Peyer's patch (tissue), 4 donors: Measurements from ENCODE around the gene DDR1.

Experiments
- POLR2A ChIP-seq, 2 donors: fragments of 450-650 bp; IDR thresholded peaks; one replicate each; pipeline ENCODE4 v1.5.1; 2017; ENCODE audit warnings: antibody characterized with exemption in 2 of 2, mild to moderate bottlenecking in 2 of 2, moderate library complexity in 2 of 2
- TF ChIP-seq, protein P1 (sequence below), 6 experiments: fragments of 450-650 bp in 4 of 6; fragments of 200-600 bp in 2 of 6; sonication (generic) in 1 of 6; IDR thresholded peaks; one replicate each; pipeline ENCODE4 v1.5.1; 2017 to 2019; ENCODE audit warnings: antibody characterized with exemption in 6 of 6, mild to moderate bottlenecking in 3 of 6, moderate library complexity in 1 of 6

DNA sequence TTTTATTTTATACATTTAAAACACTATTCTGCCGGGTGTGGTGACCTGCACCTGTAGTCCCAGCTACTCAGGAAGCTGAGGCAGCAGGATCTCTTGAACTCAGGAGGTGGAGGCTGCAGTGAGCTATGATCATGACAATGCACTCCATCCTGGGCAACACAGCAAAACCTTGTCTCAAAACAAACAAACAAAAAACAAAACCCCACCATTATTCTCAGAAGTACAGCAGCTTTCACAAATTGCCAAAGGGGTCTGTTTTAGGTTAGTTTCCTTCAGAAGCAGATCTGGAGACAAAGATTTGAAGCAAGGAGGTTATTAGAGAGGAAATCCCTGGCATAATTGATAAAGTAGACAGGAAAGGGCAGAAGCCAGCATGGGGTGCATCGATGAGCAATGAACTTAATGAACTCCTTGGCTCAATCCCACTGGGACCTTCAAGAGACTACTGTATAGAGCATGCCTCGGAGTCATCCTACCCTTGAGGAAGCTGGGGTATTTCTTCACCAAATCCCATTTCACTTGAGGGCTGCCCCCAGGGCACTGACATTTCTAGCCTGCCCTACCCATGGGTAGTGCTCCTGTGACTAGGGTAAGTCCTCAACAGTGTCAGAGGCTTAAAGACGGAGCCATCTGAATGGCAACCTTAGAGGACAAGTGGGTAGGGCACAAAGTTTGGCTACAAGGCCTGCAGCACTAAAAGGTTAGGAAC is 43.2 kb upstream of the DDR1 start:
- TF ChIP-seq, protein P1, sequence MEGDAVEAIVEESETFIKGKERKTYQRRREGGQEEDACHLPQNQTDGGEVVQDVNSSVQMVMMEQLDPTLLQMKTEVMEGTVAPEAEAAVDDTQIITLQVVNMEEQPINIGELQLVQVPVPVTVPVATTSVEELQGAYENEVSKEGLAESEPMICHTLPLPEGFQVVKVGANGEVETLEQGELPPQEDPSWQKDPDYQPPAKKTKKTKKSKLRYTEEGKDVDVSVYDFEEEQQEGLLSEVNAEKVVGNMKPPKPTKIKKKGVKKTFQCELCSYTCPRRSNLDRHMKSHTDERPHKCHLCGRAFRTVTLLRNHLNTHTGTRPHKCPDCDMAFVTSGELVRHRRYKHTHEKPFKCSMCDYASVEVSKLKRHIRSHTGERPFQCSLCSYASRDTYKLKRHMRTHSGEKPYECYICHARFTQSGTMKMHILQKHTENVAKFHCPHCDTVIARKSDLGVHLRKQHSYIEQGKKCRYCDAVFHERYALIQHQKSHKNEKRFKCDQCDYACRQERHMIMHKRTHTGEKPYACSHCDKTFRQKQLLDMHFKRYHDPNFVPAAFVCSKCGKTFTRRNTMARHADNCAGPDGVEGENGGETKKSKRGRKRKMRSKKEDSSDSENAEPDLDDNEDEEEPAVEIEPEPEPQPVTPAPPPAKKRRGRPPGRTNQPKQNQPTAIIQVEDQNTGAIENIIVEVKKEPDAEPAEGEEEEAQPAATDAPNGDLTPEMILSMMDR (IDR thresholded peaks at IDR 0.05): no peak
- TF ChIP-seq POLR2A (IDR thresholded peaks at IDR 0.05): no peak
